GM18508 (cell line): Measurements from ENCODE around the gene SMIM36.
"Not testable (repeated sequence)": the region's sequence is repeated elsewhere in the genome, so short reads cannot be mapped to it uniquely, and the experiment has no call there.

Experiments used
- ATAC-seq: cut with Tn5 transposase; IDR thresholded peaks from one replicate; pipeline ENCODE4 v1.9.1; 2021; ENCODE audit warnings: moderate number of reproducible peaks; ENCODE audit not compliant: insufficient read depth, unreplicated experiment

Gene SMIM36

DNA sequence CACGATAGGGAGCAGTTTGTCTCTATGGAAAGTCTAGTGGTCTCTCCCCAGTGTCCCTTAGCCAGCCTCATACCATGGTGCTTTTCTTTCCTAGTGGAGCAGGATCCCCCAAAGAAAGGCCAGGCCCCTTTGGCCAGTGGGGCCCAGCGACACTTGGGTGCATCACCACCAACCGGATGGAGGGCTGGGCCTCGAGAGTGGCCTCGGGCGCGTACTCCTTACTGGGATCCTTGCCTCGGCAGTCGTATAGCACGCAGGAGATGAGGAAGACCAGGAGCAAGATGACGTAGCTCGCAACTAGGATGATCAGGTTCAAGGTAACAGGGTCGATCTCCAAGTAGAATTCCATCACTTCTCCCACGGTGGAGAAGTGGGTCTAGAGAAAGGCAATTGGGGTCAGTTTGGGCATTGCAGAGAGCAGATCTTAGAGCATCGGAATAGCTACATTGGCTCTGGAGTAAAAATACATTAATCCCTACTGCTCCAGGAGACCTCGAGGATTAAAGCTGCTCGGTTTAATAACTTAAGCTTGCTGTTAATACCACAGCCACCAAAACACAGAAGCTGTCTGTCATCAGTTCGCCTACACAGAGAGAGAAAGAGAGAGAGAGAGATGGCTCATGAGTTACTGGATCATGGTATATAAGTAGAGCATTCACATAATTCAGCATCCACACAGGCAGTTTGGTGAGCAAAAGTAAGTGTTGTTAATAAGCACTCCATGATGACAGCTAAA lies at the start of gene SMIM36:
Gene SMIM36, minus strand, starts transcription at position 467 of the 736 bp plus-strand sequence.
- ATAC-seq = no peak

DNA sequence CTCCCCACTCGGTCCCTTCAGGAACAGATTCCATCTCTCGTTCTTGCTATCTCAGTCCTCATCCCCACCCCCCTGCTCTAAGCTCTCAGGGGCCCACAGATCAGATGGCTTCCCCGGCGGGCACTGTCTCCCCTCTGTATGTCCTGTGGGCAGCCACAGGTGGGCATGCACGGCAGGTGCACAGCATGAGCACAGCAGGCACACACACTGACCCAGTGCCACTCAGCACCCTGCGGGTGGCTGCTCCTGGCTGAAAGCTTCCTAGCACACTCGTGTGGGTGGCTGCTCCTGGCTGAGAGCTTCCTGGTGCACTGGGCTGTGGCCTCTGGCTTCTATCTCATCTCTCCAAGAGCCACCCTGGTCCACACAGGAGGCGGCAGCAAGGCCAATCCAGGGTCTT lies 44.5 kb upstream of the SMIM36 start:
- ATAC-seq = no peak

DNA sequence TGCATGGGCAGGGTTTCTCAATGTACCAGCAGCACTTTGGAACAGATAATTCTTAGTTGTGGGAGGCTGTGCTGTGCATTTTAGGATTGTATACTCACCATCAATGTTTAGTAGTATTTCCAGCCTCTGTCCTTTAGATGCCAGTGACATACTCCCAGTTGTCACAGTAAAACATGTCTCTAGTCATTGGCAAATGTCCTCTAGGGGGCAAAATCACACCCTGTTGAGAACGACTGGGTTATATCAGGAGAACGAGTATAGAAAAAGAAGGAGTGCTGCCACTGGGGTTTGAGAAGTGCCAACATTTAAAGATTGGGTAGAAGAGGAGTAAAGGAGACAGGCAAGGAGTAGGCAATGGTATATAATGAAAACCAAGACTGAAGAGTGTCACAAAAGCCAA lies 37.9 kb upstream of the SMIM36 start:
- no peak for ATAC-seq

DNA sequence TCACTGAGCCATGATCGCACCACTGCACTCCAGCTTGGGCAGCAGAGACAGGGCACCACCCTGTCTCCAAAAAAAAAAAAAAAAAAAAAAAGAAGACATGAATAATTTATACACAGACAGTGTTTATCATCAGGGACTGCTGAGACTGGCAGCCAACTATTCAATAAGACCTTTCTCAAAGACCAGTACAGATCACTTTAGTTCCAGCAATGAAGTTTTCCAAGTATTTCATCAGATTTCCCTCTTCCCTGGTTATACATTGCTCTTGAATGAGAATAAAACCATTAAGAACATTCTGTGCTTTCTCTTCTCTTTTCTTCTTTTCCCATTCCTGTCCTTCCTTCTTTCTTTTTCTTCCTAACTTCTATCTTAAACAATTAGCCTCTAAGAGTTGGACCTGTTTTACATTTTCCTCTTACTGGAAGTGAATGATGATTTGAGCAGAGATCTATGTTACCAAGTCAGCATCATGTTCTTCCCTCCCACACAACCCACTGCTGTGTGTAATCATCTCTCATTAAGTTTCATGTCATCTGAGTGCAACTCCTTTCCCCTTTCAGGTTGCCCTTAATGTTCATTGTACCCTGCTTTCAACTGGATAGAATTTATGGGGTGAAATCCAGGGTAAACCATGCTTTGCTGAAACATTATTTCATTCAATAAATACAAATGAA lies 35.9 kb upstream of the SMIM36 start:
- ATAC-seq = no peak

DNA sequence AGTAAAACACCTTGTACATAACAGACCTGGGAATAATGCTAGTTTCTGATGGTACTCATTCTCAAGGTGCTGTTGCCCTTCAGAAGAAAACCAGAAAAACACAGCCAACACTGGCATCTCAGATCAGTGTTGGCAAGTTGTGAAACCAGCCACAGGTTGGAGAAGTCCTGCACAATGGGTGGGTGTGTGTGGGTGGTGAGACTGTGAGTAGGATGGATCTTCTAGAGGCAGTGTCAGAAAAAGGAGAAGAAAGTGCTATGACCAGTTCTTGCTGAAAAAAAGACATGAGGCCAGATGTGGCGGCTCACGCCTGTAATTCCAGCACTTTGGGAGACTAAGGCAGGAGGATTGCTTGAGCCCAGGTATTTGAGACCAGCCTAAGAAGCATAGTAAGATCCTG lies 35.2 kb upstream of the SMIM36 start:
- ATAC-seq = no peak

DNA sequence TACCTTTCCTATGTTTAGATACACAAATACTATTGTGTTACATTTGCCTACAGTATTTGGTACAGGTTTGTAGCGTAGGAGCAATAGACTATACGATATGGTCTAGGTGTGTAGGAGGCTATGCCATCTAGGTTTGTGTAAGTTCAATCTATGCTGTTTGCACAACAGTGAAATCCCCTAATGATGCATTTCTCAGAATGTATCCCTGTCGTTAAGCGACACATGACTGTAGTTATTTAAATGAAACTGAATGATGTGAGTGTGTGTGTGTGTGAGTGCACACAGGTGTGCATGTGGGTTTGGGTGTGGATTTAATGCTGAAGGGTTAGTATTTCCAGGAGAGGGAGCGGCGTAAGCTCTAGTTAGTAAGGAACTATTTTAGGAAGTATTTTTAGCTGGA lies 34.6 kb upstream of the SMIM36 start:
- no peak for ATAC-seq

DNA sequence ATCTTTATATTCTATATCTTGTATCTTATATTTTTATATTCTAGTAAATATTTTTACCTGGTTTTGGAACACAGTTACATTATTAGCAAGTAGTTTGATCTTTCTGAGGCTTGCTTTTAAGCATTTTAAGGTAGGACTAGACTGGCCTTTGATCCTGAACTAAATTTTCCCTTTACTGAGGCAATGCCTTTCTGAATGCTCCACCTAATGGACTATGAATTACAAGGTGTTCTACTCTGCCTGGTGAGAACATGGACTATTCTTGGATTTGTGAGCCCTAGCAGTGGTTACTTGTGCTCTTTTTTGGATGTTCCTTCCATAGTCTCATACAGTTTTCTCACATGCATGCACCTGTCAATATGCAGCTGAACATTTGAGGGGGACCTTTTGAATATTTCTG lies 32.5 kb upstream of the SMIM36 start:
- ATAC-seq = no peak

DNA sequence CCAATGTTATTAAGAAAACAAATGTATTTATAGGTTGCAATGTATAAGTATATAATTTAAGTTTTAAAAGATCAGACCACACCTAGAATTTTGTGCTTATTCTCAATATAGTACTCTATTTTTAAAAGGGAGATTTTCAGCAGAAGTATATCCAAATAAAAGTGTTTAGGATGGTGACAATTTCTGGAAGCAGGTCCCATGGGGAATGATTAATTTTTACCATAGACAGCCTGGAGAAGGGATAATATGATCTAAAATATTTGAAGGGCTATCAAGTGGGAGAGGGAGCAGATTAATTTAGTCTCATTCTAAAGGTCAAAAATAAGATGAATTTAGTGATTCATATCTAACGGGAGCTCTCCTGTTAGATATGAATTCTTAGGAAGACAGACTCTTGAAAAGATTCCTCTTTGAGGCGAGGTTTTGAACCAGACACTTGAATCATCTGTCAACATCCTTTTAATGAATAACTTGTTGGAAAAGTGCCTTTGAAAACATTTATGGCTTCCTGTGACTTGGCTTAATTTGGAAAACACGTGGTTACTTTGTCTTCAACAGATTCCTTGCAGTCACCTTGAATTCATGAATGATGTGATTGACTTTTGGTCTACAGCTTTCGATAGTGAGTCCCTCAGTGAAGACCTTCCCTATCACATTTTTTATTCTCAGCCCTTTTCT lies 29.3 kb upstream of the SMIM36 start:
- no peak for ATAC-seq

DNA sequence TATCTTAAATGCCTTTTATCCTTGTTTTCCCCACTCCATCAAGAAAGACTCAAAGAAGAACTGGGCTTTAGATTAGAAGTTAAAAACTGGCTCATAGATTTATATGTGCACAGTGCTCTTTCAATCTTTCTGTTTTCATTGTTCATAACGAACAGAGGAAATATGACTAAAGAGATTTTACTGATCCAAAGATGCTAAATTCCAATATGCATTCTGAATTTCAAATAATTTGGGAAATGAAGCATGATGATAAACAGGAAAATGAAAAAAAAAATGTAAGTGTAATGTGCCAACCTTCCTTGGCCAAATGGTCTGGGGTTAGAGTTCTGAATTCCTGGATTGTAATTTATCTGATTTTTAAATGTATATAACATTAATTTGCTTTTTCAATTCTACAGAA lies 25.0 kb upstream of the SMIM36 start:
- ATAC-seq = no peak

DNA sequence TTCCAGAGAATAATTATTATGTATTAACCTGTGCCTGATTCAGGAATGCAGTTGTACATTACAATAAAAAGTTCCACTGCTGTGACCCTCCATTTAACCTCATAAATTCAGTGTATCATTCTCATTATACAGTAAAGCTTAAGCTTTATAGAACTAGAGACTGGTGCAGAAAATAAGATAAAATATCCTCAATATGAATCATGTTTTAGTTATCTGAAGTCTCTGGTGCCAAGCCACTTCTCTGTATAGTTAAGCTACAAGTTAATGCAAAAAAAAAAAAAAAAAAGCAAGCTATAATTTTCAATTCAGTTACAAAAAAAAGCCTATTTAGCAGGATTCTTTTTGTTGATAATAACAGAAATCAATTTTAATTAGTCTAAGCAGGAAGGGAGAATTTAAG lies 22.4 kb upstream of the SMIM36 start:
- no peak for ATAC-seq

DNA sequence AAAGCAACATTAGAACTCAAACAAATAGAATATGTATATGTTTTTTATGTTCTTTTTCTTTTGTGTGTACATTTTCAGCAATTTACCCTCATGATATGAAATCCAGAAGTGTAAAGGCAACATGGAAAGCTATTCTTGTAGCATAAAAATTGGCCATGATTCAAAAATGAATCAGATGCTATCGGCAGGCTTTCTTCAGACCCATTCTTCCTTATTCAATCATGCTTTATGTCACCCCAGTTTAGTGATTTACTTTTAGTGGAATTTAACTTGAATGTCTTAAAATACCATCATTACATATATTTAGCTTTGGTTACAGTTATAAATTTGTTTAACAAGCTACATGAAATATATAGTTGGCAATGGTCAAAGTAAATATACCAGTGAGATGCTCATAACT lies 21.4 kb upstream of the SMIM36 start:
- no peak for ATAC-seq

DNA sequence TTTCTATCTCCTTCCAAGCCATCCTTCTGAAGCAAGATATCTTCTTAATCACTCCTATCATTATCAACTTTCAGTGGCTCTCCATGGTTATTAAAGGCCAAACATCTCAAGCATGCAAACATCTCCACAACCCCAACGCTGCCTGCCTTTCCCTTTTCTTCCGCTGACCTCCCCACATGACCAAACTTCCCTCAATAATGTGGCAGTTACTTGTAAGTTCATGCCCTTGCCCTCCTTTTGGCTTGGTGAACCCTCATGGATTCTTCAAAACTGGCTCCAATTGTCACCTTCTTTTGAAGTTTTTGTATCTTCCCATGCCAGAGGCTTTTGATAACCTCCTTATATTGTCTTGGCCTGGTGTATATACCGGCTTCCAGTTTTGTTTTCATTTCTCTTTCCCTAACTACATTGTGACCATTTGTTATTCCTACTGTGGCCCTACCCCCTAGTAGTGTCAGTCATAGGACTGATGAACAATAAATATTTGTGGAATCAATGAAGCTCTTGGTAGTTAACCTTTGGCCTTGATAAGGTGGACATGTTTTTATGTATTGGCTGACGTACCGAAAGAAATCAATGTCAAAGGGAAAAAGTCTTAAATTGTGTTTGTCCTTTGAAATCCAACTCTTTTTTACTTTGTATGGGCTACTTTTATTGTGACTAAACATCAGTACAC lies 19.9 kb upstream of the SMIM36 start:
- ATAC-seq = no peak

DNA sequence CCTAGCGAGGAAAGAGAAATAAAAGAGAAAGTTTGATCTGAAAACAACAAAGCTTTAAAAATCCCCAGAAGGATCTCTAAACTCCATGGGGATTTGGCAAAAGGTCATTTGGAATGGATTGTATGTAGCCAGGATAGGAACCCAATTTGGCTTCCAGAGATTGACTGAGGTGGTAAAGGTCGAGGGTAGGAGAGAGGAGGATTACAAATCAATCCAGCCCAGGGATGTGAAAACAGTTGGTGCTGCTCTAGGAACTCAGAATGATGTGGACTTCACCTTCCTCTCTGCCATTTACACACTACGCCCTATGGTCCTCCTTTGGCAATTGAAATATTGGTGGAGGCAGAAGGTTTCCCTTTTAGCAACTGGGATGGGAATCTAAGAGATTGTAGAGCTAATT lies 18.8 kb upstream of the SMIM36 start:
- ATAC-seq = no peak

DNA sequence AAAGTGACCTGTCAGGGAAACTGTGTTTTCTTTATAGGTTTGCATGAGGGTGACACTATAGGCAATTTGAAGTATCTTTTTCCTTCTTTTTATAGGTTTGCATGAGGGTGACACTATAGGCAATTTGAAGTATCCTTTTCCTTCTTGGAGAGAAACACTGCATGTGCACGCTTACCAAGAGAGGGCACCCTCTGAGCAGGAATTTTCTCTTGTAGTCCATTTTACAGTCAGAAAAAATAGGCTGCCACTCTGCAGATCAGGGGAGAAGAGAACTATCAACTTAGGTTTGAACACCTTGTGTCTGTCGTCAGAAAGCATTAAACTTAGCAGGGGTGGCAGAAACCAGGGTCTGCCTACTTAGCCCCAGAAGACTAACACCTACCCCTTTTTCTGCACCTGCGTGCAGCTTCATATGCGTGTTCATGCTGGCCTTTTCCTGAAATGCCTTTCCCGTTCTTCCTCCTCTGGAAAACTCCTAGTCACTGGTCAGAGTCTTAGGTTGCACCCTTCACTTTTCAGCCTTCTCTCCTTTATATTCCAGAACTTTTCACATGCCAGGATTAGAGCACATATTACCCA lies 16.4 kb upstream of the SMIM36 start:
- ATAC-seq = no peak

DNA sequence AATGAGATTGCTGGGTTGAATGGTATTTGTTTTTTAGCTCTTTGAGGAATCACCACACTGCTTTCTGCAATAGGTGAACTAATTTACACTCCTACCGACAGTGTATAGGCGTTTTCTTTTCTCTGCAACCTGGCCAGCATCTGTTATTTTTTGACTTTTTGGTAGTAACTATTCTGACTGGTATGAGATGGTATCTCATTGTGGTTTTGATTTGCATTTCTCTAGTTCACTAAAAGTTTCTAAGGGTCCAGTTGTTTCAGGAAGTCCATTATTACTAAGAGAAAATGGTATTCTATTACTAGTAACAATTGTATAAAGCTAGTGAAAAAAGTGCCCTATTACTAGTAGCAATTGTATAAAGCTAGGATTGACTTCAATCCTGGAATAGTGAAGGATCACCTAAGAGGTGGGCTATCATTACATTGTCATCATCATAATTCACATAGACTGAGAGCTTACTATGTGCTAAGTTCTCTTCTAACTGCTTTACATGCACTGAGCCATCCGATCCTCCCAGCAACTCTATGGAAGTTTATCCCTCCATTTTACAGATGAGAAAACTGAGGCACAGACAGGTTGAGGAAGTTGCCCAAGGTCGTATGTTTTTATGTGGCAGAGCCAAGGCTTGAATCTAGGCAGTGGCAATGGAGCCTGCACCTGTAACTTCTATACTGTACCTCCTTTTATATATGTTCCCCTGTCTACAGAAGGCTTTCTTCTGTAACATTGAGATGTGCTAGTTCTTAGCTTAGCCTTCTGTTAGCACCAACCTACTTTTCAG lies 13.4 kb upstream of the SMIM36 start:
- peak; percentile 77 for ATAC-seq

DNA sequence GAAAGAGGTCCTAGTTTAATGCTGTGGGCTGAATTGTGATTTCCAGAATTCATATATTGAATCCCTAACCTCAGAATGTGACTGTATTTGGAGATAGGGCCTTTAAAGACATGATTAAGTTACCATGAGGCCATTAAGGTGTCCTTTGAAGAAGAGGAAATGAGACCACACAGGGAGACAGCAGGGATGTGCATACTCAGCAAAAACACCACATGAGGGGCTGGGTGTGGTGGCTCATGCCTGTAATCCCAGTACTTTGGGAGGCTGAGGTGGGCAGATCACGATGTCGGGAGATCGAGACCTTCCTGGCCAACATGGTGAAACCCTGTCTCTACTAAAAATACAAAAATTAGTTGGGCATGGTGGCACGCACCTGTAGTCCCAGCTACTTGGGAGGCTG lies 11.8 kb upstream of the SMIM36 start:
- not testable (repeated sequence) for ATAC-seq

DNA sequence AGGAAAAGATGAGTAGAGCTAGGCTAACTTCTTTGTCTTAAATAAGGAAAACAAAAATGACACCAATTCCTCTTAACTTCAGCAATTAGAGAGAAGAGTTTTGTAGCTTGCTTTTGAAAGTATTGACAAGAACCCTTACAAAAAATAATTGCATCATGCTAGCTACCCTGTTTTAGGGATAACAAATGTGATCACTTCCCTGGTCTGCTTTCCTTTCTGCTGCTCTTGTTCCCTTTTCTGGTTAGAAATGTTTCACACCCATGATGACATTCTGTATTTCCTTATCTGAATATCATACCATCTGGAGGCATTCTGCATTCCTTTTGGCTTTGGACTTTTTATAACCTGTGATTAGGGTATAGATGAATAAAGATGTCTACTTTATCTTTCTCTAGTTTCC lies 9.9 kb upstream of the SMIM36 start:
- ATAC-seq = no peak

DNA sequence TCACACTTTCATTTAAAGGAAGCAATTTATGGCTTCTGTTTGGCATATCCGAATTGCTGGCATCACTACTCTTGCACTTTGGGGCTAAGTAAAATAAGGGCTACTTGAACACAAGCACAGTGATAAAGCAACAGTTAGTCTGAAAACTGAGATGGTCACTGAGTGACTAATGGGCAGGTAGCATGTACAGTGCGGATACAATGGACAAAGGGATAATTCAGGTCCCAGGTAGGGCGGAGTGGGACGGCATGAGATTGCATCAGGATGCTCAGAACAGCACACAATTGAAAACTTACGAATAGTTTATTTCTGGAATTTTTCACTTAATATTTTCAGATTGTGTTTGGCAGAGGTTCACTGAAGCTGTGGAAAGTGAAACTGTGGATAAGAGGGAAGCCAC lies 9.2 kb upstream of the SMIM36 start:
- no peak for ATAC-seq

DNA sequence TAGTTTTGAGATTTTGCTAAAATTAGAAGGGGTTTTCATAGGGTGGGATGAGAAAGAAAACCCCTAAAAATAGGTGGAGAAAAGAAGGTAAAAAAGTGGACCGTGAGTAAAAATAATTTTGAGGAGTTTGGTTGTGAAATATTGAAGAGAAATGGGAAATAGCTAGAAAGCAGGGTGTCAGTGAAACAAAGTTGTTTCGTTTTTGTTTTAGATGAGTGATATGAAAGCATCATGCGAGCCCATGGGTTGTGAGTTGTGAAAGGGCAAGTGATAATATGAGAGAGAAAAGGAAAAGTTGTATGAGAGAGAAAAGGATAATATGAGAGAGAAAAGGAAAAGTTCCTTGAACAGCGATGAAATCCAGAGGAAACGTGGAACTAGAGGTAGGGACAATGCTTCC lies 7.3 kb upstream of the SMIM36 start:
- ATAC-seq = no peak
